HL-60/S4 (cell line): ENCODE measurements around the gene PARVA.

Experiments used
- in situ Hi-C: fragments of 300-500 bp; cut with MboI; formaldehyde crosslinking; loops from 2 replicates; pipeline ENCODE4 v1.14.3; 2022; ENCODE audit warnings: low sequenced_read_pairs

The PARVA gene

GRCh38 chr11:12376259-12377081 is 901 bp upstream of the PARVA start:
- in situ Hi-C loops, result no loop called here

DNA sequence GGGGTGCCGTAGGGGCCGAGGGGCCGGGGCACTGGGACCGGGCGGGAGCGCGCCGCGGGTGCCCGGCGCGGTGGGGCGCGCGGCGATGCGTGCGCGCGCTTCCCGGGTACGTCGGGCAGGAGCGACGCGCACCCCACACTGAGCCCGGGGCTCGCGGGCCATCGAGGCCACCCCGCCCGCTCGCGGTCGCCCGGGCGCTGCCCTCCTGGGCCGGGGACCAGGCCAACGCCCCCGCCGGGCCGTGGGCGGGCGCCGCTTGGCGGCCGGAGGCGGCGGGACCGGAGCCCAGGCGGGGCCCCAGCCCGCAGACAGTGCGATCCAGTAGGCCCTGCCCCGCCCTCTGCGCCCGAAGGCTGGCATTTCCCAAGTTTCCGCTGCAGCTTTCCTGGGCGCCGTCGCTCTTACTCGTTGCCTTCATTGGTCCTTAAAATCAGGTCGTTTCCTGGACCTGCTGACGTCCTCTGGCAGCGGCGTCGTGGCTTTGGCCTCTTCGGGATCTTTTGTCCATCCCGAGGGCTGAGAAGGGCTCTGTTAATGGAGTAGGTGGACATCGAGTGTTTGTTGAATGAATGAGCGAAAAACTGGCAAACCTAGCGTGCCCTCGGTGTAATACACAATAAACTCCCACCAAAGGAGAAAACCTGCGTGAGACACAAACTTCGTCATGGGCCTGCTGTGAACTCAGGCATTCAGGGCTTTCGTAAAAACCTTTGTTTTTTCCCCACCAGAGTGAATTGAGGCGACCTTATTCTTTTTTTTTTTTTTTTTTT is 638 bp downstream of the PARVA start:
- in situ Hi-C loops, result no loop called here

- in situ Hi-C loops, result no loop called here
Measured at GRCh38 chr11:12380565-12381325, 3.4 kb downstream of the PARVA start.

- in situ Hi-C loops, result no loop called here
Measured at GRCh38 chr11:12381875-12382274, 4.5 kb downstream of the PARVA start.

DNA sequence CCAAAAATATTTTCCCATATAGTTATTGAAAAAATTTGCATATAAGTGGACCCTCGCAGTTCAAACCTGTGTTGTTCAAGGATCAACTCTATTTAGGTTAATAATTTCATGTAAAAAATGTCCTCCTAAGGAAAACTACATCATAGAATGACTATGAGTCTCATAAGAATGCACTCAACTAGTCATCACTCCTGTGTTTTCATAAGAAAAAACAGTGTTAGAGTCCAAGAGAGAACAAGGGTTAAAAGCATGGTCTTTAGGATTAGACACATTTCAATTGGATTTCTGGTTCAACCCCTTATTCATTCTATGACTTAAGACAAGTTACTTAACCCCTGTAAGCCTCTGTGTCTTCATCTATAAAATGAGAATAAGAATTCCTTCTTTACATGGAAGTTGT is 5.1 kb downstream of the PARVA start:
- in situ Hi-C loops, result no loop called here

DNA sequence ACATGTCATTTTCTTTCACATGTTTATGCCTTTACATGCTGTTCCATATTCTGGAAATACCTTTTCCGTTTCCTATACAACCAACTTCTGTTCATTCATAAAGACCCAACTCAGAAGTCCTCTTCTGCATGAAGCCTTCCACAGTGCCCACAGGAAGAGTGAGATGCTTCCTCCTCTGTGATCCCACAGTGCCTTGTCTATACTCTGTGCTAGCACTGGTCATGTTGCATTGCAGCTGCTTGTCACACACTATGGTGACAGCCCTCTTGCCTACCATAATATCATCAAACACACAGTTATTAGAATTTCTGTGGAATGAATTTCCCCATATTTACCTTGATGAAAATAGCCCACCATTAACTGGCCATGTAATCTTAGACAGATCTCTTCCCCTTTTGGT is 8.9 kb downstream of the PARVA start:
- in situ Hi-C loops, result no loop called here

- in situ Hi-C loops, result no loop called here
Measured at GRCh38 chr11:12386745-12387144, 9.4 kb downstream of the PARVA start.

GRCh38 chr11:12388173-12388572 is 10.8 kb downstream of the PARVA start:
- in situ Hi-C loops, result no loop called here

DNA sequence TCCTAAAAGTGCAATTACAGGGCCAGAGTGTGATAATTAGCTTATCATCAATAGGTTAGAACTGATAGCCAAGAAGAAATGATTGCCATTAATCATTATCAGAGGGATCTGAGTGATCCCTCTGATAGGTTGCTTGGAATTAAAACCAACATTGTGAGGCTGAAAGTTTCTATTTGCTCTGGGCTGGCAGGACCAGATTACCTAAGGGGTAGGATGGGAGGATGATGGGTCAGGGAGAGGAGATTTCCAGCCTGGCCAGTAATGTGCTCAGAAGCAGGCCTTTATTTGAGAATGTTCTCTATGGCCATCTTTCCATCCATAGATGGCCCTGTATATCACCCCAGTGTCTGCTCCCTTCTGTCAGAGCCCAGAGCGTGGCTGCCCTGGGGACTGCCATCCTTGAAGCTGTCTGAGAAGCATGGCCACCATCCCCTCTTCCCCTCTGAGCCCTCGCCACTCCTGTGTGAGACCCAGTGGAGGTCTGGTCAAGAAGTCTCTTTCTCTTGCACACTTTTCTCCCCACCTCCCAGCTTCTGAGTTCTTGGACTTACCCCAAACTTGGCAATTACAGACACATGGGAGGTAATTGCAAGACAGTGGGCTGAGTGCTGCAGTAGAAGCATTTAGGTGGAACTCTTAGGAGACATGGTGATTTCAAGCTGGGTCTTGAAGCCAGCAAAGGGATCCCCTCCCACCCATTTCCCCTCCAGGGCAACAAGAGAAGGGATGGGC is 11.7 kb downstream of the PARVA start:
- in situ Hi-C loops, result no loop called here

- in situ Hi-C loops, result no loop called here
Measured at GRCh38 chr11:12389676-12390657, 12.6 kb downstream of the PARVA start.

GRCh38 chr11:12390687-12391110 is 13.3 kb downstream of the PARVA start:
- in situ Hi-C loops, result no loop called here

- in situ Hi-C loops, result no loop called here
Measured at GRCh38 chr11:12392672-12393071, 15.3 kb downstream of the PARVA start.

GRCh38 chr11:12393691-12394090 is 16.3 kb downstream of the PARVA start:
- in situ Hi-C loops, result no loop called here

GRCh38 chr11:12394601-12395000 is 17.2 kb downstream of the PARVA start:
- in situ Hi-C loops, result no loop called here

DNA sequence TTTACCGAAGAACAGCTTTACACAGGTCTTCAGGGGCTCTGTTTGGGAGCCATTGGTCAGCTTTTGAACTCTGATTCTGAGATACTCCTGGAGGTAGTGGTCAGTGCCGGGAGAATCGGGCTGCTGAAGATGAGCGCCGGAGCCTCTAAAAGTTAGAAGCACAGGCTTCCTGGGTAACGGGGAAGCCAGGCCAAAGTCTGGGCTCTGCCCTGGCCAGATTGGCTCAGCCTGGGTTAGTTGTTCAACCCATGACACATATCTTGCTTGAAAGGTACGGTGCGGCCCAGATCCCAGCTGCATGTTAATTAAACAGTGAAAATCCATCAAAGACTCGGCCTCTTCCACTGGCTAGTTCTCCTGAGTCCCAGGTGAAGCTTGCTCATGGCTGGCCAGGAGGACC is 18.0 kb downstream of the PARVA start:
- in situ Hi-C loops, result no loop called here

DNA sequence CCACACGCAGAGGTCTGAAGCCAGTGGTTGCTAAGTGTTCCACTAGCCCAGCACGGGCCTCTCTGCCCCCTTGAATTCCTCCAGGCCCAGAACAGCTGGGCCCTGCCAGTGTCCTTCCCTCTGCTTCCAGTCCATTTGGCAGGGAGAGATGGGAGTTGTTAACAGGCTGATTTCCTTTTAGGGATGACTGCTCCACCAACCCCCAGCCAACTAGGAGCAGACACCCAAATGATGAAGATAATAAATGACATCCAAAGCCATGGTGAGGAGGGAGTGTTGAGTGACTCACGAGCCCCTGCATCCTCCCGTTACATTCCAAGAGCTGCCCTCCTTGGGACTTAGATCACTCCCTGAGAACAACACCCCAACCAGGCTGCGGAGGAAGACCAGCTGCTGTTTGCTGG is 20.6 kb downstream of the PARVA start:
- in situ Hi-C loops, result no loop called here

GRCh38 chr11:12399355-12399754 is 22.0 kb downstream of the PARVA start:
- in situ Hi-C loops, result no loop called here

- in situ Hi-C loops, result no loop called here
Measured at GRCh38 chr11:12402025-12402424, 24.7 kb downstream of the PARVA start.

GRCh38 chr11:12402691-12403120 is 25.3 kb downstream of the PARVA start:
- in situ Hi-C loops, result no loop called here
